Immature natural killer cell (primary cell): Measurements from ENCODE around the gene PLAAT2. TPM values are rescaled to one million over a fixed set of nuclear protein-coding genes. Genes with fewer than 3 reads are reported as not detected.

ENCODE experiments used
- polyA plus RNA-seq, 3 donors: library from polyadenylated mRNA; unstranded; fragments of 300-500 nt; fragmentation: Illumina TruSeq; gene quantifications; one replicate each; pipeline ENCODE4 v1.2.3, GENCODE V29; 2021

The PLAAT2 gene
- polyA plus RNA-seq, 3 donors from 2014 or later: 2.8 to 3.0 TPM; not detected in 1

Other genes starting within 250 kb of the PLAAT2 start
- not detected for gene SLC22A9, start 193.6 kb downstream of the PLAAT2 start, polyA plus RNA-seq
- gene PLAAT5, start 72.2 kb downstream of the PLAAT2 start, polyA plus RNA-seq: 1 to 10 TPM in 2 of 3 donors, under 1 TPM in 1; 0.63 to 3.8 (median 1.5) TPM
- gene LGALS12, start 57.3 kb downstream of the PLAAT2 start, polyA plus RNA-seq: 1 to 10 TPM in 1 of 3 donors, not detected in 2; 1.7 TPM
- gene PLAAT4, start 26.6 kb downstream of the PLAAT2 start, polyA plus RNA-seq: 100 to 1,000 TPM; 886 to 933 (median 906) TPM
- gene PLAAT3, start 51.1 kb upstream of the PLAAT2 start, polyA plus RNA-seq: 10 to 100 TPM; 63.6 to 85.2 (median 84.6) TPM
- 10 to 100 TPM; 28.0 to 33.7 (median 29.8) TPM for gene ATL3, start 108.0 kb upstream of the PLAAT2 start, polyA plus RNA-seq
- gene RTN3, start 118.1 kb upstream of the PLAAT2 start, polyA plus RNA-seq: 10 to 100 TPM; 47.8 to 87.9 (median 62.6) TPM
- gene ZFTA, start 205.4 kb upstream of the PLAAT2 start, polyA plus RNA-seq: under 1 TPM in 2 of 3 donors, not detected in 1; 0.11 to 0.12 TPM